ENCODE results near the gene SEMA6A.

The SEMA6A gene

DNA sequence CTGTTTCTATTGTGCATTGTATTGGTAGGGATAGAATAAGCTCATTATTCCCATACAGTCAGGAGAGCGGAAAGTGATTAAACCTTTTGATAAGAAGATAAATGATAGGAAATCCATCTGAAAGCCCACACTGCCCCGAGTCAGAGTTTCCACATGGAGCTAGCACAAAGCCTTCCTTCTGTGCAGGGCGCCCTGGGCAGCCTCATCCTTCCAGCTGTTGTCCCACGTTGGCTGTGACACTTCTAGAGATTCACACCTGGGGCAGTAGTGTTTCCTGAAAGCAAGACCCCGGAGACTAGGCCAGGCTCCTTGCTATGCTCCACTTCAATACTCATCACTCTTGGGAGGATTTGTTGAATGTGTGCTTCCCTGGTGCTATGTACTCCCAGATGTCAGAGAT lies 172.4 kb downstream of the SEMA6A start:
- DNase-seq (ENCODE audit: low spot score): no peak

DNA sequence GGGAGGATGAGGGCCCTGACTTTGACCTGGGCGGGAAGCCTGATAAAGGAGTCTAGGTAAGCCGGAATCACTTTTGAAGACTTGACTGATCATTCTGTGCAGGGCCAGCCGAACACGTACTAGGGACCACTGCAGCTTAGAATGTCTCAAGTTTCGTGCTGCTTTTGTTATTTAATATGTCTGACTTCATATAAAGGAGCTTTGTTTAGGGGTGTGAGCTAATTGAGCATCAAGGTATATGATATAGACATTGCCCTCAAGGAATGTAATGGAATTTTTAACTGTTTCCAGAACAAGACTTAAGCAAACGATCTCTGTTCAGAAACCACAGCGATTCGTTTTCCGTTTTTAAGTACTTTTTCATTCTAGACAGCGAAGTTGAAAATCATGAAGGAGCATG lies 173.0 kb downstream of the SEMA6A start:
- no peak for DNase-seq (ENCODE audit: low spot score)

DNA sequence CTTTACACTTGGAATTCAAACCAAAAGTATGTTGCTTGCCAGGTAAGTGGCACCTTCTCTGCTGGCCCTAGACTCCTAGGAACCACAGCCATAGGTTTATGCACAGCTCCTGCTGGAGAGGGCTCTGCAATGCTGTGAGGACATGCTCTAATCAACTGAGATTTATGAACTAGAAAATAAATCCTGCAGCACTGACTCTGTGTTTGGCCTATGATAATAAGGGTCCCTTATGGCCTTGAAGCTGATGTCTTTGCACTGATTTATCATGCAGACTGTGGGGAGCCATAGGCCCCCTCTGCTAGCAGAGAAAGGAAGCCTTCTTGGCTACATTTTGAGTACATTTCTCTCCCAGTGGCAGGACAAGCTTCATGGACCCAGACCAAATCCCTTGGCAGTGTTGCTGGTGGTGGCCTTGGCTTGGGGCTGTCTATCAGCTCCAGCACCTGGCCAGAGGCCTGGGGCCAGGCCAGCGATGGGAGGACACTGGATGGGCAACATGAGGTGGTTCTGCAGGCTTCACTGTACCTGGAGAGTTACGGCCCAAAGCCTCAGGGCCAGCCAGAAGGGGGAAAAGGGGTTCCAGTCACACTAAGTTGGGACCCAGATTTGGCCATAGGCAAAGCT lies 178.0 kb downstream of the SEMA6A start:
- no peak for DNase-seq (ENCODE audit: low spot score)

DNA sequence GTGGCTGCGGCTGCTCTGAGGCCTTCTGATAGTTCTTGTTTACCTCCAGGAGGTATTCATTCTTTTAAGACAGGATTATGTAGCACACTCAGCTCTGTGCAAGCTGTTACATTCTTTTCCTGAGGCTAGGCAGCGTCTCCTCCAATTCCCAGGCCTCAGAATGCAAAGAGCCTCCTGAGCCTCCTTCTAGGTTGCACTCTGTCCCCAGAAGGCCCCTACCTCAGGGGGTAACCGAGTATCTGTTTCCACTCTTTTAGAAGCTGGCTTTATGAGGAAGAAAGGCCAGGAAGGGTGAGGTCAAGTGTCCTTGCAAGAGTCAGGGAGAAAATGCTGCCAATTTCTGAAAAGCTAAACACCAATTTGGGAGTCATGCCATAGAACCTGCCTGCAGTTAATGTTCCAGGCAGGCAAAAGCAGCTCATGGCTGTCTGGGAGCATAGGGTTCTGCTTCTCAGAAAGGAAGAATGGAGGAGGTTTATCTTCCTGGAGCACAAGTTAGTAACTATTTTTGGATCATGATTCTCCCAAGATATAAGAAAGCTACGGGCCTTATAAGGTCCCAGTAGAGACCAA lies 178.9 kb downstream of the SEMA6A start:
- DNase-seq (ENCODE audit: low spot score): no peak

DNA sequence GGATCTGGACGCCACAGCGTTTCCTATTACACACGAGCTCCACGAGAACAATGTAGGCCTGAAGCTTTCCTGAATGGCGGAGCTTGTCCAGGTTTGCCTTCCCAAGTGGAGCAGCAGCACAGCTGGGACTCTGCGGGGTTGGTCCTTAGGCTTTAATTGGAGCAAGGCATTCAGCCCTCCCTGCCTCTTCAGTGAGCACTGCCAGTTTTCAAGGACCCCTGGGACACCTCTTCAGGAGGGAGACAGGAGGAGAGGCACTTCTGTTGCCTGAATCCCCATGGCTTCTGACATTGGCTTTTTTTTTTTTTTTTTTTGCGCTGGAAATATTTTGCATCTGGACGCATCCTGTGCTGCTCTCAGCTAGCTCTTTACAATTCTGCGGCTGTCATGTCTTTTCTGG lies 179.4 kb downstream of the SEMA6A start:
- no peak for DNase-seq (ENCODE audit: low spot score)

DNA sequence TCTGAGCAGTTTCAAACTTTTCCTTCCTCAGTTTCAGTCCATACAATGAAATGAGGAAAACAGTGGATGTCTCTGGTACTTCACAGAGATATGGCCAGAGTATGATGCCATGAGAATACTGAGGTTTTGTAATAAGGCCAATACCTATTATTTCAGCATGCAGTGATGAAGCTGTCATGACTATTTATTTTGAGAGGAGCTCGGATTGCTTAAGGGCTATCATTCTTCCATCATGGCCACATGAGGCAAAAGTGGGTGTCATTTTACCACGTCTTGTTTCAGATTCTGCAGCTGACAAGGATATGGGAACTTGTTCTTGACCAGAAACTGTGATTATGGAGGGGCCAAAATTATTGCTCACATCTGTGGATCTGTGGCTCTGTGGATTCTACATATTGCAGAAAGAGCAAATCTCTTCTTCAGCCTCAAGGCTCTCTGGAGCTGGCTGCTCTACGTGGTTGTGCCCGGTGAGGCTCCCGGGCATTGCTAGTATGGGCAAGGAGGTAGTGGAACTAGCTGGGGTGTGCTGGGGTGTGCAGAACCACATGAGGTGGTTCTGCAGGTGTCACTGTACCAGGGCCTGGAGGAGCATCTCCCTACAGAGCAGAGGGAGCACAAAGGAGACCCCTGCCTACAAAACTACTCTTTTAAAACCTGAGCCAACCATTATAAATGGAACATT lies 180.3 kb downstream of the SEMA6A start:
- DNase-seq (ENCODE audit: low spot score): no peak
